Measurements from ENCODE around the gene COQ10A. TPM values are rescaled to one million over a fixed set of nuclear protein-coding genes. Genes with fewer than 3 reads are reported as not detected.
A peak's percentile ranks its signal among the peaks of the same experiment; 100 is the strongest.

The COQ10A gene
- total RNA-seq, 3 donors from 2014 or later (not counting 1 experiment from before 2014, with no cell fraction given): 27.2 to 37.9 (median 30.2) TPM

DNA sequence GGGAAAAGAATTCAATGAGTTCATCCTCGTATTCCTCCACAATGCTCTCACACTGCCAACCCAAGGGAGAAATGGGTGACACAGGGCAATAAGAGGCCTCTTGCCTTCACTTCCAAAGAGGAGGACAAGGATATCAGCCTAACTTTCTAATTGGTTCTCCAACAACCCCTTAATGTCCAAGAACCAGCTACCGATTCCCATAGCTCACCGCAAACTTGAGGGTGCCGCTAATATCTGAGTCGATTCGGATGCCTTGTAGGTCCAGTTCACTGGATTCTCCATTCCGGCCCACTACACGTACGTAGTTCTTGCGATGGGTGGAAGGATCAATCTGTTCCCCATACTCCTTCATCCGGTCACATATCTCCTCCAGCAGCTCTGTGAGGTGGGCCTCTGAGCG is 44.3 kb downstream of the COQ10A start:
- no peak for DNase-seq
- H3K4me3 ChIP-seq (ENCODE audit: low read length): no peak overlapping the region
- H3K27ac ChIP-seq (ENCODE audit: low read length): no peak overlapping the region
- no peaks in the 10 kb centered on the region for H3K36me3 Mint-ChIP-seq
- intact Hi-C loops (cut with micrococcal nuclease): no loop called here
- no peak overlapping the region for H3K27ac Mint-ChIP-seq
- TF ChIP-seq, protein P1, sequence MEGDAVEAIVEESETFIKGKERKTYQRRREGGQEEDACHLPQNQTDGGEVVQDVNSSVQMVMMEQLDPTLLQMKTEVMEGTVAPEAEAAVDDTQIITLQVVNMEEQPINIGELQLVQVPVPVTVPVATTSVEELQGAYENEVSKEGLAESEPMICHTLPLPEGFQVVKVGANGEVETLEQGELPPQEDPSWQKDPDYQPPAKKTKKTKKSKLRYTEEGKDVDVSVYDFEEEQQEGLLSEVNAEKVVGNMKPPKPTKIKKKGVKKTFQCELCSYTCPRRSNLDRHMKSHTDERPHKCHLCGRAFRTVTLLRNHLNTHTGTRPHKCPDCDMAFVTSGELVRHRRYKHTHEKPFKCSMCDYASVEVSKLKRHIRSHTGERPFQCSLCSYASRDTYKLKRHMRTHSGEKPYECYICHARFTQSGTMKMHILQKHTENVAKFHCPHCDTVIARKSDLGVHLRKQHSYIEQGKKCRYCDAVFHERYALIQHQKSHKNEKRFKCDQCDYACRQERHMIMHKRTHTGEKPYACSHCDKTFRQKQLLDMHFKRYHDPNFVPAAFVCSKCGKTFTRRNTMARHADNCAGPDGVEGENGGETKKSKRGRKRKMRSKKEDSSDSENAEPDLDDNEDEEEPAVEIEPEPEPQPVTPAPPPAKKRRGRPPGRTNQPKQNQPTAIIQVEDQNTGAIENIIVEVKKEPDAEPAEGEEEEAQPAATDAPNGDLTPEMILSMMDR (IDR thresholded peaks at IDR 0.05): no peak
- peaks cover 11% of the 10 kb centered on the region for H3K4me1 ChIP-seq (ENCODE audit: control insufficient read depth, insufficient read depth, low read length)
- H3K27me3 ChIP-seq (ENCODE audit: control insufficient read depth, insufficient read depth, low read length): no peaks in the 10 kb centered on the region
- peaks cover 45% of the 10 kb centered on the region for H3K36me3 ChIP-seq (ENCODE audit: control insufficient read depth, insufficient read depth, low read length)
- peaks cover 0 to 17% of the 10 kb centered on the region in 2 donors for H3K4me1 Mint-ChIP-seq
- no peaks in the 10 kb centered on the region for H3K9me3 Mint-ChIP-seq
- 98% methylated on average over 12 of the region's 12 CpGs for WGBS (ENCODE audit: insufficient coverage)
- H3K4me3 Mint-ChIP-seq: no peak overlapping the region
- no peak for ATAC-seq
- no peaks in the 10 kb centered on the region for H3K27me3 Mint-ChIP-seq (ENCODE audit: low read depth in 2 of 2)
- H3K9me3 ChIP-seq (ENCODE audit: control insufficient read depth, insufficient read depth, low read length): no peaks in the 10 kb centered on the region

DNA sequence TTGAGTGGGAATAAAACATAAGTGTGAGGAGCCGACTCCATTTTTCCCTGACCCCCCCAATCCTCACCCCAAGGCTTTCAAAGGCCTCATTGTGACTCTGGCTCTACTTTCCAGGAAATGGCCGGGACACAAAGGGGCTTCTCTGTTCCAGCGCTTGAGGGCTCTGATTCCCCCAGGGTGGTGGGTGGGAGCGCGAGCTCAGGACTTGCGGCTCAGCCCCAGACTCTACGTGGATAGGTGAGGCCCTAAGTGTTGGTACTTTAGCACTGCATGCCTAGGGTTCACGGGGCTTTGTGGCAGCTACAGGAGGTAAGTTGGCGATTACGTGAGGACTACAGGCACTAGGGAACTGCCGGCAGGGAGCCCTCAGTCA is 48.5 kb downstream of the COQ10A start:
- Mint-ChIP-seq H3K4me3 (peak overlapping the region; percentile 98), H3K27ac (peak overlapping the region; percentile 97 to 99), H3K4me1 (peaks cover 0 to 17% of the 10 kb centered on the region in 2 donors), H3K27me3 (ENCODE audit: low read depth in 2 of 2) (no peaks in the 10 kb centered on the region), H3K9me3 (no peaks in the 10 kb centered on the region), H3K36me3 (no peaks in the 10 kb centered on the region)
- peaks cover 15% of the 10 kb centered on the region for H3K4me1 ChIP-seq (ENCODE audit: control insufficient read depth, insufficient read depth, low read length)
- H3K9me3 ChIP-seq (ENCODE audit: control insufficient read depth, insufficient read depth, low read length): no peaks in the 10 kb centered on the region
- H3K27ac ChIP-seq (ENCODE audit: low read length): peak overlapping the region; percentile 98
- DNase-seq: no peak
- no peak for ATAC-seq
- 4% methylated on average over 11 of the region's 11 CpGs for WGBS (ENCODE audit: insufficient coverage)
- H3K27me3 ChIP-seq (ENCODE audit: control insufficient read depth, insufficient read depth, low read length): no peaks in the 10 kb centered on the region
- TF ChIP-seq, protein P1 (IDR thresholded peaks at IDR 0.05): no peak
- intact Hi-C loops (cut with micrococcal nuclease): loop anchor here (5.0 kb wide), 3 partner anchors 152 to 498 kb away; partner anchors contain the start of genes ESYT1, ORMDL2, SARNP and SPRYD4
- peak overlapping the region; percentile 96 for H3K4me3 ChIP-seq (ENCODE audit: low read length)
- peaks cover 28% of the 10 kb centered on the region for H3K36me3 ChIP-seq (ENCODE audit: control insufficient read depth, insufficient read depth, low read length)

DNA sequence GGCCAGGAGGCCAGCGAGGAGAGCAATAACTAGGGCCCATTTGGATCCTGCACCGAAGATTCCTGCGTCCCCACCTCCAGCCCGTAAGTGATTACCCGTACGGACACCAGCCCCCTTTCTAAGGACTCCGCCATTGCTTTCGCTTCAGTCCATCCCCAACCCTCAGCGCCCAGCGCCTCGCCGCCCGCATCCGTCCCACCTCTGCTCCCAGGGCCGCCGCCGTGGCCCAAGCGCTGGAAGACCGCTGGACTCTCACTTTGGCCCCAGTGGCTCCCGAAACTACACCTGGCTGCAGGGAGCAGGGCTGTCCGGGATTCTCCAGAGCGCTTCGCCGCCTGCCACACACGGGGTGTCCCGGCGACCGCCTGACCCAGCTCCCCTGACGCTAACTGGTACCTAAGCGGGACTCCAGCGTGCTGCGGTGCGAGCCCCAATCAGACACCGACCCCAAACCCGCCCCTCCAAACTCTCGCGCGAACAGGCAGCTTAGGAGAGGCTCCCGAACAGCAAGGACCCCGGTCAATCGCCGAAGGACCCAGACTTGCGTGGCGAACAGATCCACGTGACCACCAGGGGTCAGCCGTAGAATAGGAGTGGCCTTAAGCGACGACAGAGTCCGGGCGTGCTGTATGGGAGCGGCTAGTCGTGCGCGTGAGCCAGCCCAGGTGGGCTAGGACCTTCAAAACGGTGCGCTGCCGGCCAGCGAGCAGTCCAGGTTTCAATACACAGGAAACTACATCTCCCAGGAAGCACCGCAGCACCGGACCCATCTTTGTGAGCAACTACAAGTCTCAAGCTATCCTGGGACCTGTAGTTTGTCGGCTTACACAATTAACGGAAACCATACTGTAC is 49.1 kb downstream of the COQ10A start, which contains the start of gene CNPY2:
Gene CNPY2 (minus strand): TSS at position 367 of the 852 bp plus-strand sequence. CDS start 771 bp downstream, outside the sequence.
- H3K4me1 ChIP-seq (ENCODE audit: control insufficient read depth, insufficient read depth, low read length): peaks cover 15% of the 10 kb centered on the region
- DNase-seq (peak; percentile 87 to 96), ATAC-seq (peak; percentile 89 to 96 (median 89))
- intact Hi-C loops (cut with micrococcal nuclease): loop anchor here (1.0 to 5.0 kb wide), 6 partner anchors 16 to 499 kb away; partner anchors contain the start of genes CS, ESYT1, ORMDL2 and SARNP
- H3K27me3 Mint-ChIP-seq (ENCODE audit: low read depth in 2 of 2): no peaks in the 10 kb centered on the region
- H3K4me3 Mint-ChIP-seq: peak within 1 kb of the TSS; percentile 98
- TF ChIP-seq, protein P1 (IDR thresholded peaks at IDR 0.05): no peak
- no peaks in the 10 kb centered on the region for H3K9me3 ChIP-seq (ENCODE audit: control insufficient read depth, insufficient read depth, low read length)
- H3K9me3 Mint-ChIP-seq: no peaks in the 10 kb centered on the region
- no peaks in the 10 kb centered on the region for H3K36me3 Mint-ChIP-seq
- under 1% methylated on average over 62 of the region's 62 CpGs for WGBS (ENCODE audit: insufficient coverage)
- no peaks in the 10 kb centered on the region for H3K27me3 ChIP-seq (ENCODE audit: control insufficient read depth, insufficient read depth, low read length)
- H3K4me3 ChIP-seq (ENCODE audit: low read length): peak within 1 kb of the TSS; percentile 96
- peak within 1 kb of the TSS; percentile 98 for H3K27ac ChIP-seq (ENCODE audit: low read length)
- peak within 1 kb of the TSS; percentile 97 to 99 for H3K27ac Mint-ChIP-seq
- H3K36me3 ChIP-seq (ENCODE audit: control insufficient read depth, insufficient read depth, low read length): peaks cover 24% of the 10 kb centered on the region
- peaks cover 0 to 17% of the 10 kb centered on the region in 2 donors for H3K4me1 Mint-ChIP-seq
